Activated CD4-positive, alpha-beta T cell treated with anti-CD3 and anti-CD28 coated beads for 24 hours (primary cell): ENCODE measurements around the gene HMGCS2.

Source experiments
- DNase-seq, 2 donors: peaks; one replicate each; pipeline ENCODE4 v3.0.0-alpha.2; 2020; ENCODE audit warnings: low read depth in 2 of 2

Gene HMGCS2

DNA sequence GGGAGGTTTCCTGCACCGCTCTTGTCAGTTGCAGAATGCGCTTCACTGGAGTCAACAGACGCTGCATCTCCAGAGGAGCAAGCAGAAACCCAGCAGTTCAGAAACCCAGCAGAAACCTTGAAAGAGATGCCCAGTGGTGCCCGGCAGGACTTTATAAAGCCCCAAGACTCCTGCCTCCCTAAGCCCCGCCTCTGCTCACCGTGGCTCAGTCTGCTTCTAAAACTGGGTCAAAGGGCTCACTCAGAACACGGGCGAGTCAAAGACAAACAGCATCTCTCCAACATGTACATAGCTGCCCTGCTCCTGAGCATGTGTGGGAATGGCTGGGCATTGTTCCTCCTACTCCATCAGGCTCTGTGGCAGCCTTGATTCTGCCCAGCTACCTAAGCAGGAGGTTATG, at the start of gene HMGCS2:
TSS of gene HMGCS2 (minus strand) at position 128 of the 400 bp plus-strand sequence. CDS start at position 67, 61 bp downstream.
- no peak for DNase-seq

DNA sequence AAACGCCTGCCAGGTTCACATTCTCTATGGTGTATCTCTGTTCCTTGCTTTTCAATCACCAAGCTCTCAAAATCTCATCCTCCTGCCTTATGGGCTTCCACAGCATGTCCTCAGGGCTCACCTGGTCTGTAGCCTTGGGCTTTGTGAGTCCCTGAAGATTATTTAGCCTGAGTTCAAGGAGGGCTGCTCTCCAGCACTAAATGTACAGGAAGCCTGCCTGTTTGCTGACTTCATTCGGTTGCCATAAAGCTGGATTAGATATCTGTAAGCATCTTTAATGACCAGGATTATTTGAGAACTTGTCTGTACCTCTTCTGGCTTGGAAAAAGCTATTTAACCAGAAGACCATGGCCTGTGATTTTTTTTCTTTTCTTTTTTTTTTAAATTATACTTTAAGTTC, 49.5 kb upstream of the HMGCS2 start:
- DNase-seq = no peak

DNA sequence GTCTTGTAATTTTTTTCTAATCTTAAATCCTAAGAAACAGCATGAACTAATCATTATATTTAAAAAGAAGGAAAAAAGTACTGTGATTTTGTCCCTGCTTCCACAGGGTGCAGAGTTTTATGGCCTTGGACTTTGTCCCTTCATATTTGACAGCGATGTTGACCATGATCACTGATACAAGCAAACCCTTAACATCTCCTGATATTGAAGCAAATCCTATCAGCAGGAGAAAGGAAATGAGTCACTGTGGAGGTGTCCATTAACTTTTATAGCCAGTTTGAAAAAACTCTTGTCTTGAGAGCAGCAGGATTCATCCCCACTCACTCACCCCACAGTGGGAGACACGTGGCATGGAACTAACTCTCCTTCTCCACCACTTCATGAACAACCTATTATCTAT, 47.7 kb upstream of the HMGCS2 start:
- no peak for DNase-seq

DNA sequence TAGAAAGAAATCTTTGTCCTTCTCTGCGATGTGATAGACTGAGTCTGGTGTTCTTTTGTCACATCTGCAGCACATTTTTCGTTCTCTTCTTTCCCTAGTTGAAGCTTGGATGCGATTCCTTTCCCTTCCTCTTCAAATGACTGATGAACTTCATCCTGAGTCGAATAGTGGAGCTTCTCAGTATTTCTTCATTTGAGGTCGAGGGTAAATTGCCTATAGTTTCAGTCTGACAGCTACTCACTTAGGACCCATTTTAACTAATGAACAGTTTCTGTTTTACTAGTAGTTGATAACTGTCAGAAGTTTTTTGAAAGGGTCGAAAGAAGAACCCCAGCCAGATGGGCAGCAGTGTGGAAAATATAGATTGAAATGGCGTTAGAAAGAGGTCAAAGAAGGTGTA, 47.2 kb upstream of the HMGCS2 start:
- DNase-seq = no peak

DNA sequence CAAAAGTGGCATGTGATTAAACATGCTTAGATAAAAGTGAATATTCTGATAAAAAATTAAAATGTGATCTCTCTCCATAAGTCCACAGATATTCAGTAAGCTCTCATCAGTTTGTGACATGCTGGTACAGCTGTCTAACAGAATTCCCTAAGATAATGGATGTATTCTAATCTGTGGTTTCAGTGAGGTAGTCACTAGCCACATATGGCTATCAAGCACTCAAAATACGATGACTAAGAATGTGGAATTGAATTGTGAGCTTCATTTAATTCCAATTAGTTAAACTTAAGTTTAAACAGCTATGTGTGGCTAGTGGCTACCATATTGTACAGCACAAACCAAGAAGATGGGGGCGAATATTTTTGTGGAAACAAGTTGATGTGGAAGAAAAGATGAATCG, 46.7 kb upstream of the HMGCS2 start:
- no peak for DNase-seq

DNA sequence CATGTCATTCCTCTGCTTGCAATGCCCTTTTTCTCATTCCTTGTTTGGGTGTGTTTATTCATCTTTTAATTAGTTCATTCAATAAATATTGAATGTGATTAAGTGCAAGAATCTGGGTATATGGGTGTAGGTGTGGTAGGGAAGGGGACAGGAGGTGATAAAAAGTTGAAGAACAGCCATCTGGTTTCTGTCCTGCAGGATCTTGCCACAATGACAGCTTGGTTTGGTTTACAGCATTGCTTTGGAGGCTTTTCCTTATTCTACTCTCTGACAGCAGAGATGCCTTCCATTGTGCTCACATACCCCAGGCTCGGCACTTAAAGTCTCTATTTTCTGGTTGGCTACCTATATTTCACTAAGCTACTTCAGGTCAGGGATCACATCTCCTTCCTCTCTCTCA, 45.6 kb upstream of the HMGCS2 start:
- DNase-seq = no peak

DNA sequence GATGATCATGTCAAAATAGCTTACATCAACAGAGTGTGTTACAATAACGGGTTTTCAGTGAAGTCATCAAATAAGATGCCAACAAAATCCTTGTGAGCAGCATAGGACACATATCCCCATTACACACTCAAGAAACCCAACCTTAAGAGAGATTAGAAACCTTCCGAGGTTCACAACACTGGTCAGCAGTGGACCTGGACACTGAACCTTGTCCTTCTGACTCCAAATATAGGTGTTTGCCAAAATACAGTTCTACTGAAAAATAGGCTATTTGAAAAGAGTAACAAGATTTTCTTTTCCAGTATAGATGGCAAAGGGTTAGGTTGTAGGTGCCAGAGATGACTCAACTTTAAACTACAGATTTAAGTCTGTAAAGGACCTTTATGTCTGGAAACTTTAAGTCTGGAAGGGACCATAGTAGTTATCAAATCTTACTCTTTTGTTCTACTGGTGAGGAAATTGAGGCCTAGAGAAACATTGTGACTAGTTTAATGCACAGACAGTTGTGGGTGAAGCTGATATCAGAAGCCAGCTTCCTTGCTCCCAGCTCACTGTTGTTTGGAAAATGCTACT, 43.4 kb upstream of the HMGCS2 start:
- DNase-seq = no peak

DNA sequence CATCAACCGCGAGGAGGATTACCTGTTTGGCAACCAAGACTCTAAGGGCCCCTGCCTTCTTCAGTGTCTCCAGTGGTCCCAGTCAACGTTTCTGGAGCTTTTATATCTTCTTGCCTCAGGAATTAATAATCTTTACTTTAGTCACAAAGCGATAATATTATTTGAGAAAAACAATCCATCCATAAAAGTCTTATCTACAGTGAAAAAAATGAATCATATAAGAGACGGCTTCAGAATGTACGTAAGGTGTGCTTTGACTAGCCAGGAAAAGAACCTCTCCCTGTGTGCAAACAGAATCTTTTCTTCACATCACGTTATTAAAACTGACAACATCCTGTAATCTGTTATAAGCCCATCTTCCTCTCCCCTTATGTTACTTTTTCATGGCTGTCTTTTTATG, 42.7 kb upstream of the HMGCS2 start, which contains the start of gene REG4:
TSS of gene REG4 (minus strand) at position 74 of the 400 bp plus-strand sequence. CDS start 2,691 bp downstream, outside the sequence.
- no peak for DNase-seq

DNA sequence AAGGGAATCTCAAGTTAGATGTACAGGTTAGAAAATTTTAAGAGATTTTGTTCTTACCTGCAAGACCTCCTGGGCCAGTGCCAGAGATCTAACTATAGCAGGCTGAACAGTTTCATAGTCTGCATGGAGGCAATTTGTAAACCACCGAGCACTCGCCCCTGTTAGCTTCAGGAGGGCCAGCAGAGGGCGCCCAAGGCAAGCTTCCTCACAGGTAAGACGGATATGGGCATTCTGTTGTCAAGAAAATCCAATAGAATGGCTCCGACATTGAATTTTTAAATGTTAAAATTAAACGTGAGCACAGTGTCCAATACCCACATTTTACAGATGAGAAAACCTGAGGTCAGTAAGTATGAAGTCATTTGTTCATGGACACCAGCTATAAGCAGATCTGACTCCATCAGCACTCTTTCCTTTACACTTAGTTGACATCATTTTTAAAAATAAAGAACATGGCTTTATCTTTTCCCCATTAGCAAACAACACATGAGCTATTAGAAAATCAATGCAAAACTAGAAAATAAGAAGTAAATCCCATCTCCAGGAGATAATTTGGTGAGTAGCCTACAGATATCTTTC, 40.4 kb upstream of the HMGCS2 start:
- peak; percentile 52 to 55 for DNase-seq

DNA sequence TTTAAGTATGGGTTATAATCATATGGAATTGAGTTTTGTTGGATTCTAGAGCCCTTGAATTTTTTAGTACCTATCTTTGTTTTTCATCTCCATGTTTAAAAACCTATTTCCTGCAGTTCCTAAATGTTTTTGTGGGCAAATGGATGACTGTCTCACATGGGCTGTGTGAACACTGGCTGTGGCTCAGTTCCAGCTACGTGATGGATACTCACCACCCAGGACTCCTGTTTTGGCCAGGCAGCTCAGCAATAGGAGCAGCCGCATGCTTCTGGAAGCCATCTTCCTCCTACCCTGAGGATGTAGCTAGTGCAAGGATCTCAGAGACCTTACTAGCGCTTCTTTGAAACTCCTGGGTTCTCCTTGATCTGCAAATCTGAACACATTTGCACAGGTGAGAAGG, 39.8 kb upstream of the HMGCS2 start:
- no peak for DNase-seq

DNA sequence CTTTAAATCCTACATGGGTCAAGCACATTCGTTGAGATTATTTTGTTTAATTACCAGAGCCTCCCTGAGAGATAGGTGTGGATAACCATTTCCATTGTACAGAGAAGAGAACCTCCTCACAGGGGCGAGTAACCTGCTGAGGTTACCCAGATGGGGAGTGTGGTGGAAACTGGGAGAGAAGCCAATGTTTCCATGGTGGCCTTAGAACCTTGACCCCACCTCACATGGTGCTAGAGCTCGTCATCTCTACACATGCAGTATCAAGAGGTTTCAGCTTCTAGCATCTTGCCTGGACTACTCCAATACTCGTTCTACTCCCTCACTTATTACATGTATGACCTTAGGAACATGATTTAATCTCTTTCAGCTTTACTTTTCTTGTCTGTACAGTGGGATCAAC, 37.8 kb upstream of the HMGCS2 start:
- no peak for DNase-seq

DNA sequence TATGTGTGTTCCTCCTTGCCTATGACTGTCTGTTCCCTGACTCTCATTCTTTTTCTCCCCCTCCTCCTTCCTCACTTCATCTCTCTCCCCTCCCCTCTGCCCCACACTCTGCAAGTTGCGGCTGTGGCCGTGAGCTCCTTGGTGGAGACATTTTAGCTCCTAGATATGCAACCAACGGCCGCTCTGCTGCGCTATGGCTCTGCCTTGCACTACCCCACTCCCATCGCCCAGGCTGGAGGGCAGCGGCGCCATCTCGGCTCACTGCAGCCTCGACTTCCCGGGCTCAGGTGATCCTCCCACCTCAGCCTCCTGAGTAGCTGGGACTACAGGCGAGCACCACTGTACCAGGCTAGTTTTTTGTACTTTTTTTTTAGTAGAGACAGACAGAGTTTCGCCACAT, 37.0 kb upstream of the HMGCS2 start:
- DNase-seq = no peak

DNA sequence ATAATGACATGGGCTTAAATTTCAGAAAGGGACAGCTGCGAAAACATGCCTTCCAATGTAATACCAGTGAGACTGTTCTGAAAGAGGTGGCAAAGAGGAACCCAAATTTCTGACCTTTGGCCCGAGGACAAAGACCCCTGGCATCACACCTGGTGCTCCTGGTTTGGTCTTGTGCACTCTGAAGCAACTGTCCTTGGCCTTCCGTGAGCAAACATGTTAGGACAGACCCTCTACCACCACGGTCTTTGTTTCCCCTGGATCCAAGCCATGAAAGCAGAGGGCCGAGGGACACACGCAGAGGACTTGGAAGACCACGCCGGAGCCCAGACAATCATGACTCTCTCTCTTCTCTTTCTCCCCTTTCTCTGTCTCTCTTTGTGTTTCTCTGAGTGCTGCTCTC, 36.5 kb upstream of the HMGCS2 start:
- DNase-seq = no peak

DNA sequence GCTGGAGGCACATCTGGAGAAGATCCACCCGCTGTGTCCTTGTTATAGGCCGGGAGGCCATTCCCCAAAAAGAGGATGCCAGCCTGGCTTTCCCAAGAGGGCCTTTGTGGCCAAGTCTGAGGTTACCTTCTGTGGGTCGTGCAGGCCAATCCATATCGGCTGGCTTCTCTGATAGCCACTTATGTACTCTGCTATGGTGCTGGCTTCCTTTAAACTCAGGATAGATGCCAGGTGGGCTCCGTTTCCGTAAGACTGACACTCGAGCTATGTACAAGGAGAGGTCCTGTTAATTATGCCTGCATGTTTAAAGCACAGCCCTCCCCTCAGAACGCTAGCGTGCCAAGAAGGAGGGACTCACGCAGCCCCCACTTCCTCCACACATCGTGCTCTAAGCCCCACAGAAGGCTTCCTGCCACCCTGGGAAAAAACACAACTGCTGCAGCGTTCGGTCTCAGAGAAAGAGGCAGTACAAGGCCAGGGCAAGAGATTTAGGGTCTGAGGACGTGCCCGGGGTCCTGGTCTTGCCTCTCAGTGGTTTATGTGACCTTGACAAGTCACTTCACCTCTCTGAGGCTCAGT, 31.0 kb upstream of the HMGCS2 start:
- no peak for DNase-seq

DNA sequence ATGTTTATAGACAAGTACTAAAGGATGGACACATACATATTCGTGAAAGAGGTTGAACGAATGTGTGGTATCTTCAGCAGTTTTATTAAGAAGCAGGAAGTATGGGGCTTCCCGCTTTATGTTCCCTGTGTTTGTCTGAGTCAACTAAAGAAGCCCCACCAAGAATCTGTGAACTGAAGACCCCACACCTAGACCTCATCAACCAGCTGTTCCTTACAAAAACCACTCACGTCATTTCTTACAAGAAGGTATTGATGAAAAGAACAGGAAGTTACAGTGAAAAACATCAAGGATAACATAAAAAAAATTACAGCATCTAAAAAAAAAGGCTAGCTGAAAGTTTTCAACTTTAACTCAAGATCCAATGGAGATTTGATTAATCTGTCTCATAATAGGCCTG, 30.3 kb upstream of the HMGCS2 start:
- no peak for DNase-seq

DNA sequence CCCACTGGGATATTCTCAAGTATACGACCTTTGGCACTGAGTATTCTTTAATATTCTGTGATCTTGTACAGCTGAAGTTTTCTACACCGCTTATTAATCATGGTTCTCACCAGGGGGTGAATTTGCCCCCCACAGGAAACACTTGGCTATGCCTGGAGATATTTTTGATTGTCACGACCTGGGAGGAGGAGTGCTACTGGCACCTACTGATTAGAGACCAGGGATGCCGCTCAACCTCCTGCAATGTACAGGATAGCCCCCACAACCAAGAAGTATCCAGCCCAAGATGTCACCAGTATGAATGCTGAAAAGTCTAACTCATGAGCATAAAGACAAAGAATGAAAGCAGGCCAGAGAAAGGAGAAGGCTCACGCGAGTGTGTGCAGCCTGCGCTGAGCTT, 28.9 kb upstream of the HMGCS2 start:
- DNase-seq = no peak

DNA sequence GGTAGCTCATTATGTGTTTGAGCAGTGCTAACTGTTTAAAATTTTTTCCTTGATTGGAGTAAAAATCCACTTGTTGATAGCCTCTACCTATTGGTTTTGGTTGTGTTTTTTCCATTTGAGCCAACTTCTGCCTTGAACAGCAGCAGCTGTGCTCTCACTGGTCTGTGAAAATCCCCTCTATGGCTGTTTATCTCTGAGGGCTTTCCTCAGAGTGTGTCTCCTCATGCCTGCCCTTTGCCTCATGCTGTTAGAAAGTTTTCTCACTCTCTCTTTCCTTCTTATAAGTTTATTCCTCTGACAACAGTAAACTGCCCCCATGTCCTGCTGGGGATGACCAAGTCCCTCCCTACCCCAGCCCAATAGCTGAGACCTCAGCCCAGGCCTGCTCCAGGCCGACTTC, 28.5 kb upstream of the HMGCS2 start:
- DNase-seq = no peak

DNA sequence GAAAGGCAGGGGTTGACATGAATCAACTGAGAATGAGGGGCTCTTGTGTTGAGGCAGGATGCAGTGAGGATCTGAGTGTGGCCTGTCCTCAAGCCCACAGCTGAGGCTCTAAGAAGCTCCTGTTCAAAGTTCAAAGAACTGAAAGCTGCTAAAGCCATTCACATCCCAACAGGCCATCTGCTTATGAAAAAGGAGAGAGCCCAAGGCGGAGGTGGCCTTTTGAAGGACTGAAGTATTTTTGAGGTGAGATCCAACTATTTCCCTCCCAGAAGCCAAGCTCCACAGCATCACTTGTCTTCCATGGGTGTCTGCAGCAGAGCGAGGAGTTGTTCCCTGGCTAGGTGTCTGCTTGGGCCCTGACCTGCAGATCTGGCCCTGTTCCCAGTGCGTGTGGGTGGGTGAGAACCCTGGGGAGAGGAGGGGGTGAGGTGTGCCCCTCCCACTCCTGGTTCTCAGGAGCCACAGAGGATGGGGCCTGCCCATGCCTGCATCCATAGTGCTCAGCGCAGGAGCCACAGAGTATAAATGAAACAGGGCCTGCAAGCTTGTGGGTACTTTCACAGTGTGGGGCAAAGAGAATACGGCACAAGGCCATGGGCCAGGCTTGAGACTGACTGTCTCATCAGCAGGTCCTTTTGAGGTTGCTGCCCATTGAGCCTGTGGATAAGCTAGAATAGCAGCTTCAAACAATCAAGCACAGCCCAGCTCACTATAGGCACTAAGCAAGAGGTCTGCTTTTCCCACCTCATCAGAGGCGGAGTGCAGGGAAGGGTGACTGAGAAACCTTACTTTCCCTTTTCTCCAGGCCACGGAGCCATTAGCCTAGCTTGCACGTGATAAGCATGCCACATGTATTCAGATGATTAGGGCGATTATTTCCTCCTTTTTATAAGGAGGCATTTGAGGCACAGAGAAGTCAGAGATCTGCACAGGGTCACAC, 26.8 kb upstream of the HMGCS2 start:
- no peak for DNase-seq

DNA sequence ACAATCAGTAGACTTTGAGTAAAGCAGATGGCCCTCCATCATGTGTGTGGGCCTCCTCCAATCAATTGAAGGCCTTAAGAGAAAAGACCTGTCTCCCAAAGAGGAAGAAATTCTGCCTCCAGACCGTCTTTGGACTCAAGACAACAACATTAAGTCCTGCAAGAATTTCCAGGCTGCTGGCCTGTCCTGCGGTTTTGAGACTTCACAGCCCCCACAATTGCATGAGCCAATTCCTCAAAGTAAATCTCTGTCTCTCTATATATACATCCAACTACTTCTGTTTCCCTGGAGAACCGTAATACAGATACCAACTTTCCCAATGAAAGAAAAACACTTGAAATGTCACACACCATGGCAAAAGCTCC, 26.2 kb upstream of the HMGCS2 start:
- no peak for DNase-seq

DNA sequence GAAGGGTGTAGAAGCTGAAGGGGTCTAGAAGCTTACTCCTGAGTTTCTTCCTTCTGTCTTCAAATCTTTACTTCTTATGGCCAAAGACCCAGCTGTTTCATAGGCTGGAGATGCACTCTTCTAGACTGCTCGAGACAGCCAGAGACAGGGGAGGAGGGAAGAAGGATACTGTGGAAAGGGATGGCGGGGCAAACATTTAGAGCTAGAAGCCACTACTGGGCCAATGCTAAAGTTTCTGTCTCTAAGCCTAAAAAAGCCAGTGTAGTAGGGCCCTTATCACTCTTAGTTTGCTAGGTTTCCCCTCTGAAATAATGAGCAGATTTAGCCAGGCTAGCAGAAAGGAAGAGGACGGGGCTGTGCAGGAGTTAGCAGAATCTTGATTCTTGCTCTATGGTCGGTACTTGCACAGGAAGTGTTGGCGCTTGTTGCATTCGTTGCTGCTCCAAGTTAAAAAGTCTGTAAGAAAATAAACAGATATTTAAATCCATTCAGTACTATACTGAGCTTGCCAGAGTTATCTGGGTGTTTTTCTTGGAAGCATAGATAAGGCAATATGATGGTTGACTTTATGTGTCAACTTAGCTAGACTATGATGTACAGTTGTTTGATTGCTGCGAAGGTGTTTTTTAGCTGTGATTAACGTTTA, 25.6 kb upstream of the HMGCS2 start:
- no peak for DNase-seq

DNA sequence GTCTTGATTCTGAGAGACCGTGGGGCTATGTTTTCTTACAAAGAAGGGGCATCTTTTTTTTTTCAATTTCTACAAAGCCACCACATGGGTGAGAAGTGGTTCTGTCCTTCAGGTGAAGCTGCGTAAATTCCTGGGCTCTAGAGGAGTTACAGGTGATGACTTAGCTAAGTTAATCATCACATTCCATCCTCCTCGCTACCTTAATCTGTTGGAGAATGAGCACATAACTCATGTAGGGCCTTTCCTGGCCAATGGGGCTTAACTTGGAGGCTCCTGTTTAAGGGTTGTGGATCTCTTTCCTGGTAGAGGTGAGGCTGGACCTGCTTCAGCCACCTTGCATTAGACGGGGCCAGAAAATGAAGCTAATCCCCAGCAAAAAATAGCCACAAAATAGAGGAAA, 22.7 kb upstream of the HMGCS2 start:
- no peak for DNase-seq
